H9 (cell line): ENCODE data around the gene GCNT3. TPM values are rescaled to one million over a fixed set of nuclear protein-coding genes. Genes with fewer than 3 reads are reported as not detected.

Experiments used
- DNase-seq: peaks from one replicate; pipeline ENCODE4 v3.0.0-alpha.2; 2017
- H2AFZ ChIP-seq: one replicate; pipeline ENCODE4 v1.6.1; 2013; ENCODE audit warnings: mild to moderate bottlenecking, low read length, control low read depth, moderate library complexity
- H2AK5ac ChIP-seq: 2 replicates; pipeline ENCODE4 v1.6.1; 2013; ENCODE audit warnings: low read length, control low read depth, mixed read lengths; ENCODE audit not compliant: insufficient read length
- H2BK120ac ChIP-seq: one replicate; pipeline ENCODE4 v1.6.1; 2013; ENCODE audit warnings: low read depth, mild to moderate bottlenecking, low read length, control low read depth, inconsistent platforms; ENCODE audit not compliant: poor library complexity, severe bottlenecking
- H2BK12ac ChIP-seq: 2 replicates; pipeline ENCODE4 v1.6.1; 2013; ENCODE audit warnings: low read length, control low read depth, mixed read lengths, low read depth; ENCODE audit not compliant: insufficient read length
- H2BK15ac ChIP-seq: 2 replicates; pipeline ENCODE4 v1.6.1; 2013; ENCODE audit warnings: low read depth, low read length, control low read depth
- H2BK20ac ChIP-seq: one replicate; pipeline ENCODE4 v1.6.1; 2013; ENCODE audit warnings: low read depth, mild to moderate bottlenecking, low read length, control low read depth, inconsistent platforms; ENCODE audit not compliant: poor library complexity, severe bottlenecking
- H2BK5ac ChIP-seq: 2 replicates; pipeline ENCODE4 v1.6.1; 2013; ENCODE audit warnings: low read length, control low read depth, mixed read lengths; ENCODE audit not compliant: insufficient read length
- H3K14ac ChIP-seq: 2 replicates; pipeline ENCODE4 v1.6.1; 2013; ENCODE audit warnings: low read length, control low read depth; ENCODE audit not compliant: insufficient read depth
- H3K18ac ChIP-seq: 2 replicates; pipeline ENCODE4 v1.6.1; 2013; ENCODE audit warnings: low read depth, mild to moderate bottlenecking, mixed read lengths, low read length, control low read depth; ENCODE audit not compliant: insufficient read length
- H3K23ac ChIP-seq: 2 replicates; pipeline ENCODE4 v1.6.1; 2013; ENCODE audit warnings: low read length, control low read depth, mixed read lengths, low read depth; ENCODE audit not compliant: insufficient read length
- H3K23me2 ChIP-seq: 2 replicates; pipeline ENCODE4 v1.6.1; 2013; ENCODE audit warnings: low read depth, mild to moderate bottlenecking, mixed read lengths, low read length, control low read depth; ENCODE audit not compliant: insufficient read length, poor library complexity, severe bottlenecking
- H3K27ac ChIP-seq: 2 replicates; pipeline ENCODE4 v1.5.1; 2013; ENCODE audit warnings: low read length, control low read depth, mixed read lengths, low read depth; ENCODE audit not compliant: insufficient read length
- H3K27me3 ChIP-seq: 2 replicates; pipeline ENCODE4 v1.6.1; 2013; ENCODE audit warnings: low read length, control low read depth, inconsistent platforms; ENCODE audit not compliant: insufficient read depth
- H3K4ac ChIP-seq: 2 replicates; pipeline ENCODE4 v1.6.1; 2013; ENCODE audit warnings: low read depth, mild to moderate bottlenecking, control low read depth, inconsistent platforms, low read length, moderate library complexity
- H3K4me1 ChIP-seq: 2 replicates; pipeline ENCODE4 v1.6.1; 2013; ENCODE audit warnings: low read length, control low read depth, inconsistent platforms; ENCODE audit not compliant: insufficient read depth
- H3K4me2 ChIP-seq: 2 replicates; pipeline ENCODE4 v1.6.1; 2013; ENCODE audit warnings: low read length, control low read depth, mixed read lengths; ENCODE audit not compliant: insufficient read length, insufficient read depth
- H3K56ac ChIP-seq: 2 replicates; pipeline ENCODE4 v1.6.1; 2013; ENCODE audit warnings: low read depth, mild to moderate bottlenecking, mixed read lengths, low read length, control low read depth; ENCODE audit not compliant: insufficient read length
- H3K79me1 ChIP-seq: 2 replicates; pipeline ENCODE4 v1.6.1; 2013; ENCODE audit warnings: low read depth, mild to moderate bottlenecking, moderate library complexity, low read length, control low read depth, inconsistent platforms; ENCODE audit not compliant: insufficient read depth, poor library complexity, severe bottlenecking
- H3K79me2 ChIP-seq: 2 replicates; pipeline ENCODE4 v1.6.1; 2013; ENCODE audit warnings: low read length, control low read depth, inconsistent platforms; ENCODE audit not compliant: insufficient read depth
- H3K9ac ChIP-seq: 2 replicates; pipeline ENCODE4 v1.6.1; 2013; ENCODE audit warnings: low read length, control low read depth, mixed read lengths; ENCODE audit not compliant: insufficient read length; ENCODE audit errors: extremely low read depth
- H3K9me3 ChIP-seq: one replicate; pipeline ENCODE4 v1.6.1; 2013; ENCODE audit warnings: low read depth, low read length, inconsistent platforms; ENCODE audit not compliant: control insufficient read depth
- H3T11ph ChIP-seq: one replicate; pipeline ENCODE4 v1.6.1; 2013; ENCODE audit warnings: mild to moderate bottlenecking, low read length, control low read depth, inconsistent platforms
- H4K20me1 ChIP-seq: one replicate; pipeline ENCODE4 v1.6.1; 2013; ENCODE audit not compliant: control insufficient read depth, insufficient read length, insufficient read depth
- H4K5ac ChIP-seq: 2 replicates; pipeline ENCODE4 v1.6.1; 2013; ENCODE audit warnings: low read depth, mild to moderate bottlenecking, mixed read lengths, low read length, control low read depth; ENCODE audit not compliant: insufficient read length
- H4K8ac ChIP-seq: replicated peaks from 2 replicates; pipeline ENCODE4 v1.6.1; 2013; ENCODE audit warnings: low read length, control low read depth, mixed read lengths, low read depth; ENCODE audit not compliant: insufficient read length
- H4K91ac ChIP-seq: 2 replicates; pipeline ENCODE4 v1.6.1; 2013; ENCODE audit warnings: low read depth, mild to moderate bottlenecking, moderate library complexity, mixed read lengths, low read length, control low read depth; ENCODE audit not compliant: insufficient read length
- H3K27ac Mint-ChIP-seq, 3 experiments: 2 replicates in 2 of 3; 3 replicates in 1 of 3; pipeline ENCODE4 v1.8.0; 2020 to 2021; ENCODE audit warnings: mixed read lengths in 3 of 3, mild to moderate bottlenecking in 1 of 3, moderate library complexity in 1 of 3
- H3K27me3 Mint-ChIP-seq: 2 replicates; pipeline ENCODE4 v1.8.0; 2021; ENCODE audit warnings: low read depth, mild to moderate bottlenecking, moderate library complexity, mixed read lengths
- H3K36me3 Mint-ChIP-seq, 3 experiments: 2 replicates in 2 of 3; 3 replicates in 1 of 3; pipeline ENCODE4 v1.8.0; 2020 to 2021; ENCODE audit warnings: low read depth in 3 of 3, mixed read lengths in 3 of 3; ENCODE audit not compliant: insufficient read depth in 1 of 3
- H3K4me1 Mint-ChIP-seq, 2 experiments: 2 replicates each; pipeline ENCODE4 v1.8.0; 2020; ENCODE audit warnings: mixed read lengths in 2 of 2
- H3K4me3 Mint-ChIP-seq, 2 experiments: 2 replicates in 1 of 2; 3 replicates in 1 of 2; pipeline ENCODE4 v1.8.0; 2020 to 2021; ENCODE audit warnings: mild to moderate bottlenecking in 2 of 2, mixed read lengths in 2 of 2, moderate library complexity in 1 of 2
- H3K9me3 Mint-ChIP-seq, 2 experiments: 2 replicates in 1 of 2; 3 replicates in 1 of 2; pipeline ENCODE4 v1.8.0; 2020; ENCODE audit warnings: mild to moderate bottlenecking in 2 of 2, mixed read lengths in 2 of 2, moderate library complexity in 1 of 2
- WGBS: extraction: QIAGEN DNeasy Blood & Tissue Kit; methylation state at CpG from one replicate; pipeline ENCODE4 v1.1.7; 2013; ENCODE audit warnings: missing lambda C conversion rate, low lambda C conversion rate, mixed read lengths; ENCODE audit not compliant: insufficient read length; ENCODE audit errors: extremely low coverage; 5-methylcytosine and 5-hydroxymethylcytosine counted together
- total RNA-seq: library from RNA; stranded (reverse); gene quantifications from 2 replicates; pipeline ENCODE4 v1.2.1, GENCODE V29; 2021
- TF ChIP-seq, protein P1 (sequence below): fragments of 200-600 bp; sonication (generic); conservative IDR thresholded peaks from 3 replicates; pipeline ENCODE4 v1.8.0; 2021; ENCODE audit warnings: antibody characterized with exemption, mild to moderate bottlenecking

GCNT3 gene
- total RNA-seq, 1 experiment from 2014 or later, result not detected

GRCh38 chr15:59616379-59616778 is 4.8 kb downstream of the GCNT3 start:
- H3K27ac Mint-ChIP-seq, result no peak overlapping the region
- Histone ChIP-seq H4K91ac (no peak overlapping the region), H2AK5ac (no peak overlapping the region)

More at GRCh38 chr15:59616379-59616778, 4.8 kb downstream of the GCNT3 start:
- no peaks in the 10 kb centered on the region for H3K9me3 ChIP-seq
- no peak overlapping the region for H3K27ac ChIP-seq
- H2BK12ac ChIP-seq, result no peak overlapping the region
- Mint-ChIP-seq H3K36me3 (peaks cover 0 to 4% (median 0%) of the 10 kb centered on the region in 3 experiments; a peak in 3 of 7 replicates), H3K9me3 (peaks cover 3 to 4% of the 10 kb centered on the region in 2 experiments), H3K4me1 (peaks cover 4 to 6% of the 10 kb centered on the region in 2 experiments; a peak in 2 of 4 replicates), H3K4me3 (no peak overlapping the region), H3K27me3 (peaks cover 29% of the 10 kb centered on the region)
- H4K20me1 ChIP-seq, result no peaks in the 10 kb centered on the region
- H3K18ac ChIP-seq, result no peak overlapping the region
- H3K14ac ChIP-seq, result no peak overlapping the region
- TF ChIP-seq, protein P1, sequence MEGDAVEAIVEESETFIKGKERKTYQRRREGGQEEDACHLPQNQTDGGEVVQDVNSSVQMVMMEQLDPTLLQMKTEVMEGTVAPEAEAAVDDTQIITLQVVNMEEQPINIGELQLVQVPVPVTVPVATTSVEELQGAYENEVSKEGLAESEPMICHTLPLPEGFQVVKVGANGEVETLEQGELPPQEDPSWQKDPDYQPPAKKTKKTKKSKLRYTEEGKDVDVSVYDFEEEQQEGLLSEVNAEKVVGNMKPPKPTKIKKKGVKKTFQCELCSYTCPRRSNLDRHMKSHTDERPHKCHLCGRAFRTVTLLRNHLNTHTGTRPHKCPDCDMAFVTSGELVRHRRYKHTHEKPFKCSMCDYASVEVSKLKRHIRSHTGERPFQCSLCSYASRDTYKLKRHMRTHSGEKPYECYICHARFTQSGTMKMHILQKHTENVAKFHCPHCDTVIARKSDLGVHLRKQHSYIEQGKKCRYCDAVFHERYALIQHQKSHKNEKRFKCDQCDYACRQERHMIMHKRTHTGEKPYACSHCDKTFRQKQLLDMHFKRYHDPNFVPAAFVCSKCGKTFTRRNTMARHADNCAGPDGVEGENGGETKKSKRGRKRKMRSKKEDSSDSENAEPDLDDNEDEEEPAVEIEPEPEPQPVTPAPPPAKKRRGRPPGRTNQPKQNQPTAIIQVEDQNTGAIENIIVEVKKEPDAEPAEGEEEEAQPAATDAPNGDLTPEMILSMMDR, result no peak
- no peak overlapping the region for H4K8ac ChIP-seq
- no peak overlapping the region for H2BK20ac ChIP-seq
- H3K9ac ChIP-seq, result no peak overlapping the region
- H3K23me2 ChIP-seq, result no peaks in the 10 kb centered on the region
- no CpG with 5 or more reads among the region's 3 CpGs for WGBS
- no peak overlapping the region for H2BK15ac ChIP-seq
- H3K27me3 ChIP-seq, result no peaks in the 10 kb centered on the region
- H4K5ac ChIP-seq, result no peak overlapping the region
- no peak overlapping the region for H3K4ac ChIP-seq
- H2AFZ ChIP-seq, result no peak overlapping the region
- H3K23ac ChIP-seq, result no peak overlapping the region
- H3K79me1 ChIP-seq, result no peaks in the 10 kb centered on the region
- H3T11ph ChIP-seq, result no peak overlapping the region
- no peaks in the 10 kb centered on the region for H3K79me2 ChIP-seq
- no peak overlapping the region for H2BK5ac ChIP-seq
- H3K4me1 ChIP-seq, result no peaks in the 10 kb centered on the region
- no peak overlapping the region for H3K56ac ChIP-seq
- no peak overlapping the region for H2BK120ac ChIP-seq
- no peak for DNase-seq
- no peak overlapping the region for H3K4me2 ChIP-seq
